Liver (tissue), 9 donors: Measurements from ENCODE around the gene RDM1. TPM values are rescaled to one million over a fixed set of nuclear protein-coding genes. Genes with fewer than 3 reads are reported as not detected.
A peak's percentile ranks its signal among the peaks of the same experiment; 100 is the strongest.

Experiments
- DNase-seq: peaks from one replicate; pipeline ENCODE4 v3.0.0-alpha.2; 2017; ENCODE audit warnings: low spot score
- H3K27ac ChIP-seq, 2 donors: one replicate each; pipeline ENCODE4 v1.7.0; 2013; ENCODE audit warnings: inconsistent platforms in 2 of 2, low read length in 2 of 2, control low read depth in 1 of 2, low read depth in 1 of 2, mild to moderate bottlenecking in 1 of 2
- H3K27me3 ChIP-seq, 4 donors: one replicate each; pipeline versions ENCODE4 v1.6.1 to v1.7.0; 2013; ENCODE audit warnings: low read length in 3 of 4, inconsistent platforms in 1 of 4, mild to moderate bottlenecking in 1 of 4, moderate library complexity in 1 of 4; ENCODE audit not compliant: control insufficient read depth in 4 of 4, insufficient read depth in 4 of 4
- H3K36me3 ChIP-seq, 4 donors: one replicate each; pipeline versions ENCODE4 v1.6.1 to v1.7.0; 2013; ENCODE audit warnings: low read length in 3 of 4, mild to moderate bottlenecking in 3 of 4, low read depth in 1 of 4, moderate library complexity in 1 of 4; ENCODE audit not compliant: control insufficient read depth in 4 of 4, insufficient read depth in 3 of 4
- H3K4me1 ChIP-seq, 4 donors: one replicate each; pipeline versions ENCODE4 v1.6.1 to v1.7.0; 2013; ENCODE audit warnings: low read length in 3 of 4, mild to moderate bottlenecking in 3 of 4, moderate library complexity in 1 of 4; ENCODE audit not compliant: control insufficient read depth in 4 of 4, insufficient read depth in 4 of 4
- H3K4me3 ChIP-seq, 3 donors: one replicate each; pipeline versions ENCODE4 v1.6.1 to v1.7.0; 2013; ENCODE audit warnings: low read length in 3 of 3, control low read depth in 1 of 3, low read depth in 1 of 3, mild to moderate bottlenecking in 1 of 3
- H3K9ac ChIP-seq, 2 donors: one replicate each; pipeline ENCODE4 v1.7.0; 2013; ENCODE audit warnings: low read length in 2 of 2, mild to moderate bottlenecking in 2 of 2, moderate library complexity in 2 of 2, control low read depth in 1 of 2, low read depth in 1 of 2
- H3K9me3 ChIP-seq, 4 donors: one replicate each; pipeline versions ENCODE4 v1.6.1 to v1.7.0; 2013; ENCODE audit warnings: low read length in 3 of 4; ENCODE audit not compliant: control insufficient read depth in 4 of 4
- CTCF ChIP-seq: fragments of 150-350 bp; IDR thresholded peaks from 2 replicates; pipeline ENCODE4 v1.5.1; 2017; ENCODE audit warnings: improper control_type of control experiment, low read depth, low read length; ENCODE audit not compliant: missing input control
- EGR1 ChIP-seq, 2 donors: IDR thresholded peaks; 2 replicates each; pipeline ENCODE4 v1.6.1; 2016 to 2018; ENCODE audit warnings: antibody characterized with exemption in 2 of 2, low read depth in 2 of 2
- FOXA1 ChIP-seq: IDR thresholded peaks from 2 replicates; pipeline ENCODE4 v1.6.1; 2016; ENCODE audit warnings: antibody characterized with exemption
- FOXA2 ChIP-seq: IDR thresholded peaks from 2 replicates; pipeline ENCODE4 v1.6.1; 2016; ENCODE audit warnings: antibody characterized with exemption
- GABPA ChIP-seq, 2 donors: IDR thresholded peaks in 1 of 2; conservative IDR thresholded peaks in 1 of 2; 2 replicates each; pipeline ENCODE4 v1.6.1; 2016; ENCODE audit warnings: antibody characterized with exemption in 2 of 2, mild to moderate bottlenecking in 1 of 2, moderate library complexity in 1 of 2
- HNF4A ChIP-seq, 2 donors: conservative IDR thresholded peaks; 2 replicates each; pipeline ENCODE4 v1.6.1; 2016; ENCODE audit warnings: antibody characterized with exemption in 2 of 2, mild to moderate bottlenecking in 2 of 2
- HNF4G ChIP-seq: IDR thresholded peaks from 2 replicates; pipeline ENCODE4 v1.6.1; 2016; ENCODE audit warnings: antibody characterized with exemption
- JUND ChIP-seq, 2 donors: IDR thresholded peaks; 2 replicates each; pipeline ENCODE4 v1.6.1; 2016; ENCODE audit warnings: antibody characterized with exemption in 2 of 2
- MAX ChIP-seq: IDR thresholded peaks from 2 replicates; pipeline ENCODE4 v1.6.1; 2016; ENCODE audit warnings: antibody characterized with exemption
- NR2F2 ChIP-seq: IDR thresholded peaks from 2 replicates; pipeline ENCODE4 v1.6.1; 2016; ENCODE audit warnings: antibody characterized with exemption
- RAD21 ChIP-seq, 2 donors: IDR thresholded peaks; 2 replicates each; pipeline ENCODE4 v1.6.1; 2016; ENCODE audit warnings: antibody characterized with exemption in 2 of 2, mild to moderate bottlenecking in 2 of 2
- RXRA ChIP-seq, 2 donors: IDR thresholded peaks; 2 replicates each; pipeline ENCODE4 v1.6.1; 2017 to 2018; ENCODE audit warnings: antibody characterized with exemption in 2 of 2, mild to moderate bottlenecking in 1 of 2
- SP1 ChIP-seq: IDR thresholded peaks from 2 replicates; pipeline ENCODE4 v1.6.1; 2018; ENCODE audit warnings: antibody characterized with exemption, mild to moderate bottlenecking
- TAF1 ChIP-seq: conservative IDR thresholded peaks from 2 replicates; pipeline ENCODE4 v1.6.1; 2016; ENCODE audit warnings: antibody characterized with exemption, mild to moderate bottlenecking
- YY1 ChIP-seq: IDR thresholded peaks from 2 replicates; pipeline ENCODE4 v1.6.1; 2016; ENCODE audit warnings: antibody characterized with exemption, mild to moderate bottlenecking
- ZBTB33 ChIP-seq: IDR thresholded peaks from 2 replicates; pipeline ENCODE4 v1.6.1; 2016; ENCODE audit warnings: antibody characterized with exemption
- WGBS: extraction: QIAGEN DNeasy Blood & Tissue Kit; methylation state at CpG from one replicate; pipeline ENCODE4 v1.1.7; 2013; 5-methylcytosine and 5-hydroxymethylcytosine counted together
- polyA plus RNA-seq, 2 donors: library from polyadenylated mRNA; stranded (reverse) in 1 of 2; unstranded in 1 of 2; fragments of 200-250 nt in 1 of 2; fragments of >200 nt in 1 of 2; fragmentation: Nextera tagmentation in 1 of 2; extraction: Ambion mirVana in 1 of 2; gene quantifications; one replicate each; pipeline versions ENCODE4 v1.2.1 to v1.2.3, GENCODE V29; 2013 to 2015
- total RNA-seq, 2 donors: library from RNA; depleted of rRNA; stranded (reverse); fragments of >200 nt; gene quantifications; one replicate each; pipeline ENCODE4 v1.2.3, GENCODE V29; 2014
- TF ChIP-seq, protein P1 (sequence below): IDR thresholded peaks from 2 replicates; pipeline ENCODE4 v1.6.1; 2016; ENCODE audit warnings: antibody characterized with exemption
- TF ChIP-seq, protein P2 (sequence below): IDR thresholded peaks from 2 replicates; pipeline ENCODE4 v1.6.1; 2016; ENCODE audit warnings: antibody characterized with exemption, mild to moderate bottlenecking
- donor health status: healthy.
- donor health status: healthy.
- donor health status: healthy.
- donor health status: healthy.
- donor health status: healthy.

The RDM1 gene
- total and polyA plus RNA-seq, 4 donors, result 0.29 to 1.9 (median 0.42) TPM; not detected in 1

DNA sequence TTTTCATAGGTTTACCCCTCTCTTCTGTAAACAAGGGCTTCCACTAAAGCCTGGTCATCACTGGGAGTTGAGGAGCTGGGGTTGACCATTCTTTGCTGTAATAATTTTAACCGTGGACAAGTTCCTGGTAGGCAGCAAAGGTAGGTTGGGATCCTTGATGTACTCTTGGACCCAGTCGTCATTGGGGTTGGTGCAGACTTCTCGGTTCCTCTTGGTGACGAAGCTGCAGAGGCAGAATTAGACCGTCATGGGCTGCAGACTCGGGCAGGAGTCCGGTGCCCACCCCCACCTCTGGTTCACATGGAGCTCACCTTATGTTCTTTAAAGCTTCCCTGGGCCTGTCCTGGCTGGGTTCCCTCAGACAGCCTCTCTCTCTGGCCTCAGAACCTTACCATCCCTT lies 46.9 kb upstream of the RDM1 start:
- H3K27ac ChIP-seq, result peak overlapping the region in 1 of 2 donors; percentile 33
- H3K9me3 ChIP-seq, result no peaks in the 10 kb centered on the region
- no peak overlapping the region for H3K9ac ChIP-seq
- 90% methylated on average over 7 of the region's 7 CpGs for WGBS
- peaks cover 0 to 7% (median 2%) of the 10 kb centered on the region in 4 donors for H3K36me3 ChIP-seq
- no peak for DNase-seq
- H3K4me1 ChIP-seq, result peaks cover 21 to 76% (median 67%) of the 10 kb centered on the region in 4 donors
- H3K27me3 ChIP-seq, result no peaks in the 10 kb centered on the region
- no peak overlapping the region for H3K4me3 ChIP-seq
- TF ChIP-seq YY1, result no peak
- TF ChIP-seq FOXA1, result no peak
- TF ChIP-seq RAD21 (IDR thresholded peaks at IDR 0.05), result no peak
- no peak for TF ChIP-seq ZBTB33
- TF ChIP-seq MAX, result no peak
- TF ChIP-seq TAF1, result no peak
- TF ChIP-seq HNF4G, result no peak
- TF ChIP-seq NR2F2, result no peak
- TF ChIP-seq CTCF, result no peak
- no peak for TF ChIP-seq EGR1 (IDR thresholded peaks at IDR 0.05; ENCODE audit: low read depth in 2 of 2)
- TF ChIP-seq SP1, result no peak
- no peak for TF ChIP-seq RXRA (IDR thresholded peaks at IDR 0.05)
- no peak for TF ChIP-seq JUND (IDR thresholded peaks at IDR 0.05)
- TF ChIP-seq, protein P1, sequence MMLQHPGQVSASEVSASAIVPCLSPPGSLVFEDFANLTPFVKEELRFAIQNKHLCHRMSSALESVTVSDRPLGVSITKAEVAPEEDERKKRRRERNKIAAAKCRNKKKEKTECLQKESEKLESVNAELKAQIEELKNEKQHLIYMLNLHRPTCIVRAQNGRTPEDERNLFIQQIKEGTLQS, result no peak
- no peak for TF ChIP-seq FOXA2
- TF ChIP-seq GABPA (IDR thresholded peaks at IDR 0.05 in 1 of 2, conservative IDR thresholded peaks at IDR 0.05 in 1 of 2), result no peak
- TF ChIP-seq, protein P2, sequence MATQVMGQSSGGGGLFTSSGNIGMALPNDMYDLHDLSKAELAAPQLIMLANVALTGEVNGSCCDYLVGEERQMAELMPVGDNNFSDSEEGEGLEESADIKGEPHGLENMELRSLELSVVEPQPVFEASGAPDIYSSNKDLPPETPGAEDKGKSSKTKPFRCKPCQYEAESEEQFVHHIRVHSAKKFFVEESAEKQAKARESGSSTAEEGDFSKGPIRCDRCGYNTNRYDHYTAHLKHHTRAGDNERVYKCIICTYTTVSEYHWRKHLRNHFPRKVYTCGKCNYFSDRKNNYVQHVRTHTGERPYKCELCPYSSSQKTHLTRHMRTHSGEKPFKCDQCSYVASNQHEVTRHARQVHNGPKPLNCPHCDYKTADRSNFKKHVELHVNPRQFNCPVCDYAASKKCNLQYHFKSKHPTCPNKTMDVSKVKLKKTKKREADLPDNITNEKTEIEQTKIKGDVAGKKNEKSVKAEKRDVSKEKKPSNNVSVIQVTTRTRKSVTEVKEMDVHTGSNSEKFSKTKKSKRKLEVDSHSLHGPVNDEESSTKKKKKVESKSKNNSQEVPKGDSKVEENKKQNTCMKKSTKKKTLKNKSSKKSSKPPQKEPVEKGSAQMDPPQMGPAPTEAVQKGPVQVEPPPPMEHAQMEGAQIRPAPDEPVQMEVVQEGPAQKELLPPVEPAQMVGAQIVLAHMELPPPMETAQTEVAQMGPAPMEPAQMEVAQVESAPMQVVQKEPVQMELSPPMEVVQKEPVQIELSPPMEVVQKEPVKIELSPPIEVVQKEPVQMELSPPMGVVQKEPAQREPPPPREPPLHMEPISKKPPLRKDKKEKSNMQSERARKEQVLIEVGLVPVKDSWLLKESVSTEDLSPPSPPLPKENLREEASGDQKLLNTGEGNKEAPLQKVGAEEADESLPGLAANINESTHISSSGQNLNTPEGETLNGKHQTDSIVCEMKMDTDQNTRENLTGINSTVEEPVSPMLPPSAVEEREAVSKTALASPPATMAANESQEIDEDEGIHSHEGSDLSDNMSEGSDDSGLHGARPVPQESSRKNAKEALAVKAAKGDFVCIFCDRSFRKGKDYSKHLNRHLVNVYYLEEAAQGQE, result no peak
- no peak for TF ChIP-seq HNF4A (conservative IDR thresholded peaks at IDR 0.05)
